H9 (cell line): Measurements from ENCODE around the gene TPM4. TPM values are rescaled to one million over a fixed set of nuclear protein-coding genes. Genes with fewer than 3 reads are reported as not detected.

Experiments
- DNase-seq: peaks from one replicate; pipeline ENCODE4 v3.0.0-alpha.2; 2017
- H2AFZ ChIP-seq: one replicate; pipeline ENCODE4 v1.6.1; 2013; ENCODE audit warnings: mild to moderate bottlenecking, low read length, control low read depth, moderate library complexity
- H2AK5ac ChIP-seq: 2 replicates; pipeline ENCODE4 v1.6.1; 2013; ENCODE audit warnings: low read length, control low read depth, mixed read lengths; ENCODE audit not compliant: insufficient read length
- H2BK120ac ChIP-seq: one replicate; pipeline ENCODE4 v1.6.1; 2013; ENCODE audit warnings: low read depth, mild to moderate bottlenecking, low read length, control low read depth, inconsistent platforms; ENCODE audit not compliant: poor library complexity, severe bottlenecking
- H2BK12ac ChIP-seq: 2 replicates; pipeline ENCODE4 v1.6.1; 2013; ENCODE audit warnings: low read length, control low read depth, mixed read lengths, low read depth; ENCODE audit not compliant: insufficient read length
- H2BK15ac ChIP-seq: 2 replicates; pipeline ENCODE4 v1.6.1; 2013; ENCODE audit warnings: low read depth, low read length, control low read depth
- H2BK20ac ChIP-seq: one replicate; pipeline ENCODE4 v1.6.1; 2013; ENCODE audit warnings: low read depth, mild to moderate bottlenecking, low read length, control low read depth, inconsistent platforms; ENCODE audit not compliant: poor library complexity, severe bottlenecking
- H2BK5ac ChIP-seq: 2 replicates; pipeline ENCODE4 v1.6.1; 2013; ENCODE audit warnings: low read length, control low read depth, mixed read lengths; ENCODE audit not compliant: insufficient read length
- H3K14ac ChIP-seq: 2 replicates; pipeline ENCODE4 v1.6.1; 2013; ENCODE audit warnings: low read length, control low read depth; ENCODE audit not compliant: insufficient read depth
- H3K18ac ChIP-seq: 2 replicates; pipeline ENCODE4 v1.6.1; 2013; ENCODE audit warnings: low read depth, mild to moderate bottlenecking, mixed read lengths, low read length, control low read depth; ENCODE audit not compliant: insufficient read length
- H3K23ac ChIP-seq: 2 replicates; pipeline ENCODE4 v1.6.1; 2013; ENCODE audit warnings: low read length, control low read depth, mixed read lengths, low read depth; ENCODE audit not compliant: insufficient read length
- H3K23me2 ChIP-seq: 2 replicates; pipeline ENCODE4 v1.6.1; 2013; ENCODE audit warnings: low read depth, mild to moderate bottlenecking, mixed read lengths, low read length, control low read depth; ENCODE audit not compliant: insufficient read length, poor library complexity, severe bottlenecking
- H3K27ac ChIP-seq: 2 replicates; pipeline ENCODE4 v1.5.1; 2013; ENCODE audit warnings: low read length, control low read depth, mixed read lengths, low read depth; ENCODE audit not compliant: insufficient read length
- H3K27me3 ChIP-seq: 2 replicates; pipeline ENCODE4 v1.6.1; 2013; ENCODE audit warnings: low read length, control low read depth, inconsistent platforms; ENCODE audit not compliant: insufficient read depth
- H3K4ac ChIP-seq: 2 replicates; pipeline ENCODE4 v1.6.1; 2013; ENCODE audit warnings: low read depth, mild to moderate bottlenecking, control low read depth, inconsistent platforms, low read length, moderate library complexity
- H3K4me1 ChIP-seq: 2 replicates; pipeline ENCODE4 v1.6.1; 2013; ENCODE audit warnings: low read length, control low read depth, inconsistent platforms; ENCODE audit not compliant: insufficient read depth
- H3K4me2 ChIP-seq: 2 replicates; pipeline ENCODE4 v1.6.1; 2013; ENCODE audit warnings: low read length, control low read depth, mixed read lengths; ENCODE audit not compliant: insufficient read length, insufficient read depth
- H3K56ac ChIP-seq: 2 replicates; pipeline ENCODE4 v1.6.1; 2013; ENCODE audit warnings: low read depth, mild to moderate bottlenecking, mixed read lengths, low read length, control low read depth; ENCODE audit not compliant: insufficient read length
- H3K79me1 ChIP-seq: 2 replicates; pipeline ENCODE4 v1.6.1; 2013; ENCODE audit warnings: low read depth, mild to moderate bottlenecking, moderate library complexity, low read length, control low read depth, inconsistent platforms; ENCODE audit not compliant: insufficient read depth, poor library complexity, severe bottlenecking
- H3K79me2 ChIP-seq: 2 replicates; pipeline ENCODE4 v1.6.1; 2013; ENCODE audit warnings: low read length, control low read depth, inconsistent platforms; ENCODE audit not compliant: insufficient read depth
- H3K9ac ChIP-seq: 2 replicates; pipeline ENCODE4 v1.6.1; 2013; ENCODE audit warnings: low read length, control low read depth, mixed read lengths; ENCODE audit not compliant: insufficient read length; ENCODE audit errors: extremely low read depth
- H3K9me3 ChIP-seq: one replicate; pipeline ENCODE4 v1.6.1; 2013; ENCODE audit warnings: low read depth, low read length, inconsistent platforms; ENCODE audit not compliant: control insufficient read depth
- H3T11ph ChIP-seq: one replicate; pipeline ENCODE4 v1.6.1; 2013; ENCODE audit warnings: mild to moderate bottlenecking, low read length, control low read depth, inconsistent platforms
- H4K20me1 ChIP-seq: one replicate; pipeline ENCODE4 v1.6.1; 2013; ENCODE audit not compliant: control insufficient read depth, insufficient read length, insufficient read depth
- H4K5ac ChIP-seq: 2 replicates; pipeline ENCODE4 v1.6.1; 2013; ENCODE audit warnings: low read depth, mild to moderate bottlenecking, mixed read lengths, low read length, control low read depth; ENCODE audit not compliant: insufficient read length
- H4K8ac ChIP-seq: replicated peaks from 2 replicates; pipeline ENCODE4 v1.6.1; 2013; ENCODE audit warnings: low read length, control low read depth, mixed read lengths, low read depth; ENCODE audit not compliant: insufficient read length
- H4K91ac ChIP-seq: 2 replicates; pipeline ENCODE4 v1.6.1; 2013; ENCODE audit warnings: low read depth, mild to moderate bottlenecking, moderate library complexity, mixed read lengths, low read length, control low read depth; ENCODE audit not compliant: insufficient read length
- H3K27ac Mint-ChIP-seq, 3 experiments: 2 replicates in 2 of 3; 3 replicates in 1 of 3; pipeline ENCODE4 v1.8.0; 2020 to 2021; ENCODE audit warnings: mixed read lengths in 3 of 3, mild to moderate bottlenecking in 1 of 3, moderate library complexity in 1 of 3
- H3K27me3 Mint-ChIP-seq: 2 replicates; pipeline ENCODE4 v1.8.0; 2021; ENCODE audit warnings: low read depth, mild to moderate bottlenecking, moderate library complexity, mixed read lengths
- H3K36me3 Mint-ChIP-seq, 3 experiments: 2 replicates in 2 of 3; 3 replicates in 1 of 3; pipeline ENCODE4 v1.8.0; 2020 to 2021; ENCODE audit warnings: low read depth in 3 of 3, mixed read lengths in 3 of 3; ENCODE audit not compliant: insufficient read depth in 1 of 3
- H3K4me1 Mint-ChIP-seq, 2 experiments: 2 replicates each; pipeline ENCODE4 v1.8.0; 2020; ENCODE audit warnings: mixed read lengths in 2 of 2
- H3K4me3 Mint-ChIP-seq, 2 experiments: 2 replicates in 1 of 2; 3 replicates in 1 of 2; pipeline ENCODE4 v1.8.0; 2020 to 2021; ENCODE audit warnings: mild to moderate bottlenecking in 2 of 2, mixed read lengths in 2 of 2, moderate library complexity in 1 of 2
- H3K9me3 Mint-ChIP-seq, 2 experiments: 2 replicates in 1 of 2; 3 replicates in 1 of 2; pipeline ENCODE4 v1.8.0; 2020; ENCODE audit warnings: mild to moderate bottlenecking in 2 of 2, mixed read lengths in 2 of 2, moderate library complexity in 1 of 2
- WGBS: extraction: QIAGEN DNeasy Blood & Tissue Kit; methylation state at CpG from one replicate; pipeline ENCODE4 v1.1.7; 2013; ENCODE audit warnings: missing lambda C conversion rate, low lambda C conversion rate, mixed read lengths; ENCODE audit not compliant: insufficient read length; ENCODE audit errors: extremely low coverage; 5-methylcytosine and 5-hydroxymethylcytosine counted together
- total RNA-seq: library from RNA; stranded (reverse); gene quantifications from 2 replicates; pipeline ENCODE4 v1.2.1, GENCODE V29; 2021
- TF ChIP-seq, protein P1 (sequence below): fragments of 200-600 bp; sonication (generic); conservative IDR thresholded peaks from 3 replicates; pipeline ENCODE4 v1.8.0; 2021; ENCODE audit warnings: antibody characterized with exemption, mild to moderate bottlenecking

The TPM4 gene
- total RNA-seq, 1 experiment from 2014 or later: 431 TPM

DNA sequence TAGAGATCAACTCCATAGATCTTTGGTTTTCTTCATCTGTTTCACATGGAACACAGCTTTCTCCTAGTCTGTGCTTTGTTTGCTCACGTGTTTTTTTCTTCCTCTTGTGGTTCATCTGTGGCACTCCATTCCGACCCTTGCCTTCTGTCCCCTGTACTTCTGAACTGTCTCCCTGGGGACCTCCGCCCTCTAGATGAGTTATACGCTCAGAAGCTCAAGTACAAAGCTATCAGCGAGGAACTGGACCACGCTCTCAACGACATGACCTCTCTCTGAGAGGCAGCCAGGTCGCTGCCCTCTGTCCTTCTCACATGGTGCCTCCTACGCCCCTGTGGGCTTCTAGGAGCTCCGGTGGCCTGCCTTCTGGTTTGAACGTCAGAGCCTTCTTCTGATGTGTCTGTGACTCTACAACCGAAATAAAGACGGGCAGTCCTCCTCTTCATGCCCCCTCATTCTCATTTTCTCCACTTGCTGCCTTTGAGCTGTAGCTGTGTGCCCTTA, 18.8 kb downstream of the TPM4 start:
- Histone ChIP-seq H3K23ac (no peak overlapping the region), H3K23me2 (no peaks in the 10 kb centered on the region), H3K27ac (no peak overlapping the region), H4K91ac (no peak overlapping the region), H3K14ac (no peak overlapping the region), H3K79me2 (no peaks in the 10 kb centered on the region), H2BK15ac (no peak overlapping the region), H3K79me1 (no peaks in the 10 kb centered on the region), H3T11ph (no peak overlapping the region), H4K8ac (no peak overlapping the region), H3K9me3 (no peaks in the 10 kb centered on the region), H2AFZ (no peak overlapping the region), H2BK5ac (no peak overlapping the region), H3K4me2 (no peak overlapping the region), H2BK120ac (no peak overlapping the region), H3K56ac (no peak overlapping the region), H2AK5ac (no peak overlapping the region), H2BK20ac (no peak overlapping the region), H3K9ac (no peak overlapping the region), H2BK12ac (no peak overlapping the region), H3K4ac (no peak overlapping the region), H3K4me1 (no peaks in the 10 kb centered on the region), H3K18ac (no peak overlapping the region), H3K27me3 (no peaks in the 10 kb centered on the region), H4K5ac (no peak overlapping the region), H4K20me1 (no peaks in the 10 kb centered on the region)
- H3K4me1 Mint-ChIP-seq: no peaks in the 10 kb centered on the region
- WGBS: no CpG with 5 or more reads among the region's 13 CpGs
- H3K9me3 Mint-ChIP-seq: no peaks in the 10 kb centered on the region
- peak overlapping the region in 2 of 3 experiments; percentile 41 to 69; a peak in 3 of 7 replicates for H3K27ac Mint-ChIP-seq
- no peak overlapping the region for H3K4me3 Mint-ChIP-seq
- peaks cover 66 to 97% (median 94%) of the 10 kb centered on the region in 3 experiments for H3K36me3 Mint-ChIP-seq
- TF ChIP-seq, protein P1, sequence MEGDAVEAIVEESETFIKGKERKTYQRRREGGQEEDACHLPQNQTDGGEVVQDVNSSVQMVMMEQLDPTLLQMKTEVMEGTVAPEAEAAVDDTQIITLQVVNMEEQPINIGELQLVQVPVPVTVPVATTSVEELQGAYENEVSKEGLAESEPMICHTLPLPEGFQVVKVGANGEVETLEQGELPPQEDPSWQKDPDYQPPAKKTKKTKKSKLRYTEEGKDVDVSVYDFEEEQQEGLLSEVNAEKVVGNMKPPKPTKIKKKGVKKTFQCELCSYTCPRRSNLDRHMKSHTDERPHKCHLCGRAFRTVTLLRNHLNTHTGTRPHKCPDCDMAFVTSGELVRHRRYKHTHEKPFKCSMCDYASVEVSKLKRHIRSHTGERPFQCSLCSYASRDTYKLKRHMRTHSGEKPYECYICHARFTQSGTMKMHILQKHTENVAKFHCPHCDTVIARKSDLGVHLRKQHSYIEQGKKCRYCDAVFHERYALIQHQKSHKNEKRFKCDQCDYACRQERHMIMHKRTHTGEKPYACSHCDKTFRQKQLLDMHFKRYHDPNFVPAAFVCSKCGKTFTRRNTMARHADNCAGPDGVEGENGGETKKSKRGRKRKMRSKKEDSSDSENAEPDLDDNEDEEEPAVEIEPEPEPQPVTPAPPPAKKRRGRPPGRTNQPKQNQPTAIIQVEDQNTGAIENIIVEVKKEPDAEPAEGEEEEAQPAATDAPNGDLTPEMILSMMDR: no peak
- no peaks in the 10 kb centered on the region; the same call in 1 of the 2 replicates for H3K27me3 Mint-ChIP-seq
- DNase-seq: no peak
